Rectal smooth muscle tissue (tissue), 1 donor: ENCODE data around the gene ULK1.

ENCODE experiments used
- H3K27ac ChIP-seq: one replicate; pipeline ENCODE4 v1.7.0; 2013; ENCODE audit warnings: low read depth, low read length, inconsistent platforms
- H3K27me3 ChIP-seq: one replicate; pipeline ENCODE4 v1.7.0; 2013; ENCODE audit warnings: low read length; ENCODE audit not compliant: control insufficient read depth, insufficient read depth
- H3K36me3 ChIP-seq: one replicate; pipeline ENCODE4 v1.7.0; 2013; ENCODE audit warnings: low read length; ENCODE audit not compliant: control insufficient read depth, insufficient read depth
- H3K4me1 ChIP-seq: one replicate; pipeline ENCODE4 v1.7.0; 2013; ENCODE audit warnings: low read length; ENCODE audit not compliant: control insufficient read depth, insufficient read depth
- H3K4me3 ChIP-seq: one replicate; pipeline ENCODE4 v1.7.0; 2013; ENCODE audit warnings: low read length
- H3K9ac ChIP-seq: one replicate; pipeline ENCODE4 v1.7.0; 2013; ENCODE audit warnings: low read length

Gene ULK1

GRCh38 chr12:131900397-131900796 is 6.0 kb downstream of the ULK1 start:
- Histone ChIP-seq H3K27ac (no peak overlapping the region), H3K27me3 (no peaks in the 10 kb centered on the region), H3K4me3 (no peak overlapping the region), H3K36me3 (peaks cover 3% of the 10 kb centered on the region), H3K4me1 (peaks cover 15% of the 10 kb centered on the region), H3K9ac (no peak overlapping the region)

DNA sequence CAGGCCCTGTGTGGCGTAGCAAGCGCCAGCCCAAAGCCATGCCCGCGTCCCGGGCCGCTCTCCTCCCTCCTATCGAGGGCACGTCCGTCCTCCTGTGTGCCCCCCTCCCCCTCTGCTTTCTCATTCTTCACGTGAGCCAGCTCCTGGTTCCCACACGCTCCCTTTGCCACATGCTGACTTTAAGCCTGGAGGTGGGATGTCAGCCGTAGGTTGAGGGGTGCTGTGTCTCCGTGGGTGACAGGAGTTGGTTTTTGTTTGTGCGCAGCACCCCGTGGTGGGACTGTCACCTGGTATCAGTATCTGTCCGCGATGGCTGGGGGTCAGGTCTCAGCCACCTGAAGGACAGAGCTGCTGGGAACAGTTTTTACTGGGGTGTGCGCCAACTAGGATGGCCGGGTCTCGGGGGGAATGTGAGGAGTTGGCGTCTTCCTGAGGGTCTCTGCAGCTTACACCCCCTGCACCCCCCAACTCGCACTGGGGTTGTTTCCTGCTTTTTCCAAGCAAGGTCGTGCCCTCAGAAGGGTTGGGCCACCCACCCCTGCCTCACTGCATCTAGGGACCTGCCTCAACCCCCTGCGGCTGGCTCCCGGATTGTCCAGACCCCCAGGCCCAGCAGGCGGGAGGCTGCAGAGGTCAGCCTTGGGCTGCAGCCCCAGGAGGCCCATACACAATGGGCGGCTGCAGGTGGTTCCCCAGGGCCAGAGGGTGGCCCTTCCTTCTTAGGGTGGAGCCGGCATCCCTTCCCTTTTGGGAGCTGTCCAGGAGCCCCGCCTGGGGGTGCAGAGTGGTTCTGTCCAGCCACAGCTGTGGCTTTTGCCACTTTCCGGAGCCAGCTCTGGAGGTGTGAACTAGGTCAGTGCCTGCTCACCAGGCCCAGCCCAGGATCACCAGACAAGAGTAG is 7.3 kb downstream of the ULK1 start:
- H3K4me1 ChIP-seq: peaks cover 15% of the 10 kb centered on the region
- no peak overlapping the region for H3K27ac ChIP-seq
- no peak overlapping the region for H3K9ac ChIP-seq
- H3K27me3 ChIP-seq: no peaks in the 10 kb centered on the region
- H3K36me3 ChIP-seq: peaks cover 3% of the 10 kb centered on the region
- no peak overlapping the region for H3K4me3 ChIP-seq

DNA sequence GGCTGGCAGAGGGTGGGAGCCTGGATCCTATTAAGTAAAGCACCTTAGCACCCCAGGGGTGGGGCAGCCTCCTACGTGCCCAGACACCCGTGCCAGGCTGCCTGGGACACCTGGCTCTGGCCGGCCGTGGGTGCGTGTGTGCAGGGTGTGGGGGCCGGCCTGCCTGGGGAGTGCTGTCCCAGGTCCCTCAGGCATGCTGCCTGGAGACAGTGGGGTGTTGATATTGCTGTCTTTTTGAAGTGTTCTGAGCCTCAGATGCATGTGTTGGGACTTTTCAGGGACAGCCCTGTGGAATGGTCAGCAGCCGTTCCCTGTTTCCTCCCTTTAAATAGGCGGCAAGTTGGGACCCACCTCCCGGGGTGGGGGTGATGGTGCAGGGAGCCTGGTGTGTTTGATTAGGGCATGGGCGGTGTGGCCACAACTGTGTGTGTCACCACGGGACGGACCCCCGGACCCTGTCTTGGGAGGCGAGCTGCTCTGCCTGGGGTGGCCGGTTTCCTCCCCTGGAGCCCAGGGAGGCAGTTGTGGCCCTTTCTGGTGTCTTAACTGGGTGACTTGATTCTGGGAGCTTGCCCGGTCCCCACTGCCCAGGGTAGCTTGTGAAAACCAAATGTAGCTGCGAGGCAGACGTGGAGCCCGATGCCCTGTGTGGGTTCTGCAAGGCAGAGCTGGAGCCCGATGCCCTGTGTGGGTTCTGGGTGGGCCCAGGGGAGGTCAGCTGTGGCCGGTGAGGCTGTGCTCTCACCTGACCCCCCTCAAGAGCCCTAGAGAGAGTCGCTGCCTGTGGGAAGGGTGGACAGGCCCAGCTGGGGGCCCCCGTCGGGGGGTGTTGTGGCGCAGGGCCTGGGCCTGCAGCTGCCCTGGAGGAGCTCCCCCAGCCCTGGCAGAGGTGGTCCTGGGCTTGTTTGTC is 8.2 kb downstream of the ULK1 start:
- no peak overlapping the region for H3K27ac ChIP-seq
- peaks cover 6% of the 10 kb centered on the region for H3K4me1 ChIP-seq
- no peaks in the 10 kb centered on the region for H3K27me3 ChIP-seq
- no peak overlapping the region for H3K9ac ChIP-seq
- peaks cover 3% of the 10 kb centered on the region for H3K36me3 ChIP-seq
- H3K4me3 ChIP-seq: no peak overlapping the region

- Histone ChIP-seq H3K4me3 (no peak overlapping the region), H3K9ac (no peak overlapping the region), H3K4me1 (peaks cover 6% of the 10 kb centered on the region), H3K27ac (no peak overlapping the region), H3K27me3 (no peaks in the 10 kb centered on the region), H3K36me3 (peaks cover 3% of the 10 kb centered on the region)
These were observed 9.1 kb downstream of the ULK1 start for GRCh38 chr12:131903270-131904255.

- no peak overlapping the region for H3K9ac ChIP-seq
- H3K4me1 ChIP-seq: peaks cover 6% of the 10 kb centered on the region
- H3K27me3 ChIP-seq: no peaks in the 10 kb centered on the region
- no peak overlapping the region for H3K4me3 ChIP-seq
- H3K36me3 ChIP-seq: peaks cover 9% of the 10 kb centered on the region
- H3K27ac ChIP-seq: no peak overlapping the region
These were observed 9.9 kb downstream of the ULK1 start for GRCh38 chr12:131904346-131904745.

- H3K4me3 ChIP-seq: no peak overlapping the region
- H3K9ac ChIP-seq: no peak overlapping the region
- H3K27me3 ChIP-seq: no peaks in the 10 kb centered on the region
- H3K4me1 ChIP-seq: peaks cover 6% of the 10 kb centered on the region
- H3K27ac ChIP-seq: no peak overlapping the region
- H3K36me3 ChIP-seq: peaks cover 9% of the 10 kb centered on the region
These were observed 10.7 kb downstream of the ULK1 start for GRCh38 chr12:131905081-131905629.

DNA sequence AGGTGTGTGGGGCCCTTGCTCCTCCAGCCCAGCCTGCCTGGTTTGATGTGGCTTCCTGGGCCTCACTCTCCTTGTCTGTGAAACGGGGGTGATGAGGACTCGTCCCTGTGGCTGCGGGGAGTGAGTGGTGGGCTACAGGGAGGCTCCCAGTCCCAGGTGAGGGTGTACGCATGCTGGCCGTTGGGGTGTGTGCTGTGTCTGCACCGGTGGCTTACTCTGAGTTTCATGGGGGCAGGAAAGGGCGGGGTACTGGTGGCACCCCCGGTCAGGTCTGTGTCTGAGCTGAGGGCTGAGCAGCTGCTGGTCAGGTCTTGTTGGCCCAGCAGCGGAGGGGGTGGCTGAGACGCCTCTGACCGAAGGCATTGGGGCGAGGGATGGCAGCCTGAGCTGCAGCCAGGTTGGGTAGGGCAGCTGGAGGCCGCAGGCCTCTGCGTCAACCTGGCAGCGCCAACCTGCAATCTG is 11.2 kb downstream of the ULK1 start:
- H3K4me1 ChIP-seq: peaks cover 6% of the 10 kb centered on the region
- peaks cover 10% of the 10 kb centered on the region for H3K36me3 ChIP-seq
- no peaks in the 10 kb centered on the region for H3K27me3 ChIP-seq
- no peak overlapping the region for H3K4me3 ChIP-seq
- no peak overlapping the region for H3K9ac ChIP-seq
- H3K27ac ChIP-seq: no peak overlapping the region

DNA sequence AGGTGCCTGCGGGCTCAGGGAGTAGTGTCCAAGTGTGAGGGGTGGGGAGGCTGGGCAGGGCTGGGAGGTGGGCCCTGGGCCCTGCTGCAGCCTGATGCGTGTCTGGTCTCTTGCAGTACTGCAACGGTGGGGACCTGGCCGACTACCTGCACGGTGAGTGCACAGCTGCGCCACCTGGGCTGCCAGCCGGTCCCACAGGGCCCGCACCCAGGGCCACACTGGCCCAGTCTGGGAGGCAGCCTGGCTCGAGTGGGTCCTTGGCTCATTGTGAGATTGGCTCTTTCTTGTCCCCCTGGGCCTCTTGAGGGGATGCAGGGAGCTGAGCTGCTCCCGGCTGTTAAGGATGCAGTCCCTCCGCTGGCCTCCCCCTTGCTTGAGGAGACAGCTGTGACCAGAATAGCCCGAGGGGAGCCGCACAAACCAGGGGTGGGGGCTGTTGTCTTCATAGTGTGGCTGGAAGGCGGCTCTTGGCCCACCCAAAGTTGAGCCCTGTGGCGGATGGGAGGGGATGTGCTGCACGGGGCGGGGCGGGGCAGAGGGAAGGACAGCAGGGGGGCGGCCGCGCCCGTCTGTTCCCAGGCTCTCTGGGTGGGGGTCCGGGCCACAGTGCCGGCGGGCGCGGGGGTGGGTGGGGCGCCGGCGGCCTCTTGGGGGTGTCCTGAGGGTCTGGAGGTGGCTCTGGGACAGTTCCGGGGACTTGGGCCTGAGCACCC is 13.1 kb downstream of the ULK1 start:
- Histone ChIP-seq H3K27ac (no peak overlapping the region), H3K27me3 (no peaks in the 10 kb centered on the region), H3K36me3 (peaks cover 24% of the 10 kb centered on the region), H3K9ac (no peak overlapping the region), H3K4me1 (peaks cover 9% of the 10 kb centered on the region), H3K4me3 (no peak overlapping the region)

DNA sequence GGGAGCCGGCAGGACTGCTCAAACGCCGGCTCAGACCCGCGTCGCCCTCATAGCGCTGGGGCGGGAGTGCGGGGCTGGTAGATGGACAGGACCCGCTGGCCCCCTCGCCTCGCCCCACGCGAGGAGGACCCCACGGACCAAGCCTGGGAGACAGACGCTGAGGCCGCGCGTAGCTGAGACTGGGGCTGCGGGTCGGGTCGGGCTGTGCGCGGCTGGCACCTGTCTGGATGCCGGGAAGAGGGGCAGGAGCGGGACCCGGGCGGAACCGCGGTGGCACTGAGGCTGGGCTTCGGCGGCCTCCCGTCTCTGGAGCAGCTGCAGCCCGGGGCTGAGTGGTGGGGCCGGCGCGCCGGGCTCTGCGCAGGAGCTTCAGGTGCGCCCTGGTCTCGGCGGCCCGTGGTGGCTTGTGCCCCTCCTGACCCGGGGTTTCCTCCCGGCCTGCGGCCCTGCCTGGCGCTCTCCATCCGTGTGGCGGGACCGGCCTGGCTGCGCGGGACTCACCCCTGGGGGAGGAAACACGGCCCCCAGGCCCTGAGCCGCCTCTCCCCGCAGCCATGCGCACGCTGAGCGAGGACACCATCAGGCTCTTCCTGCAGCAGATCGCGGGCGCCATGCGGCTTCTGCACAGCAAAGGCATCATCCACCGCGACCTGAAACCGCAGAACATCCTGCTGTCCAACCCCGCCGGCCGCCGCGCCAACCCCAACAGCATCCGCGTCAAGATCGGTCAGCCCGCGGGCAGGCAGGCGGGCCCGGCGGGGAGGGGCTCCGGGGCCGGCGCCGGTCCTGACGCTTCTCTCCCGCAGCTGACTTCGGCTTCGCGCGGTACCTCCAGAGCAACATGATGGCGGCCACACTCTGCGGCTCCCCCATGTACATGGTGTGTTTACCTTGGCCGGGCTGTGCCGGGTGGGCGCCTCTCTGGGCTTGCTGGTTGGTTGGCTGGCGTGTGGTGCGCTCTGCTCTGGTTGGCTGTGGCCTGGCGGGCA is 14.0 kb downstream of the ULK1 start:
- Histone ChIP-seq H3K9ac (no peak overlapping the region), H3K36me3 (peaks cover 24% of the 10 kb centered on the region), H3K27me3 (no peaks in the 10 kb centered on the region), H3K4me3 (no peak overlapping the region), H3K4me1 (peaks cover 12% of the 10 kb centered on the region), H3K27ac (no peak overlapping the region)

- Histone ChIP-seq H3K4me1 (peaks cover 12% of the 10 kb centered on the region), H3K27me3 (no peaks in the 10 kb centered on the region), H3K36me3 (peaks cover 26% of the 10 kb centered on the region), H3K9ac (no peak overlapping the region), H3K27ac (no peak overlapping the region), H3K4me3 (no peak overlapping the region)
These were observed 14.8 kb downstream of the ULK1 start for GRCh38 chr12:131909081-131909751.
